Measurements from ENCODE around the gene SPSB2. TPM values are rescaled to one million over a fixed set of nuclear protein-coding genes. Genes with fewer than 3 reads are reported as not detected.
"Not testable (repeated sequence)": the region's sequence is repeated elsewhere in the genome, so short reads cannot be mapped to it uniquely, and the experiment has no call there.

The SPSB2 gene
- total and polyA plus RNA-seq, 7 experiments from 2014 or later = 5.1 to 20.2 (median 11.2) TPM

GRCh38 chr12:6887460-6887859 is 14.4 kb upstream of the SPSB2 start:
- Histone ChIP-seq H3K9me3 (ENCODE audit: control insufficient read depth in 2 of 3, low read length in 3 of 3) (no peaks in the 10 kb centered on the region), H3K36me3 (ENCODE audit: control insufficient read depth in 2 of 3, insufficient read depth in 3 of 3, low read length in 3 of 3) (peaks cover 0 to 14% (median 0%) of the 10 kb centered on the region in 3 experiments), H3K4me3 (ENCODE audit: low read length) (no peak overlapping the region), H3K27me3 (ENCODE audit: control insufficient read depth in 2 of 2, insufficient read depth in 2 of 2, low read length in 2 of 2) (no peaks in the 10 kb centered on the region), H3K27ac (ENCODE audit: low read depth, low read length) (no peak overlapping the region), H3K4me1 (ENCODE audit: control insufficient read depth in 2 of 2, insufficient read depth in 2 of 2, low read length in 2 of 2) (peaks cover 6 to 10% of the 10 kb centered on the region in 2 donors)
- peaks cover 0 to 28% (median 11%) of the 10 kb centered on the region in 7 donors for H3K4me1 Mint-ChIP-seq
- ATAC-seq = no peak
- CTCF ChIA-PET = no interaction called here
- peaks cover 0 to 8% (median 7%) of the 10 kb centered on the region in 5 donors for H3K36me3 Mint-ChIP-seq
- peak overlapping the region in 1 of 9 donors; percentile 58 for H3K27ac Mint-ChIP-seq
- no peaks in the 10 kb centered on the region for H3K27me3 Mint-ChIP-seq
- no peak for DNase-seq
- no peak overlapping the region for H3K4me3 Mint-ChIP-seq
- intact Hi-C loops (cut with micrococcal nuclease) = no loop called here
- H3K9me3 Mint-ChIP-seq = no peaks in the 10 kb centered on the region
- POLR2A ChIA-PET = interaction anchor here (0.7 to 1.2 kb wide), 4 partner anchors 16 to 178 kb away, joined by 3 to 4 read pairs (median 4); no protein-coding TSS in a partner anchor

- H3K4me3 ChIP-seq (ENCODE audit: low read length); H3K27me3 Mint-ChIP-seq; H3K9me3 ChIP-seq (ENCODE audit: control insufficient read depth in 2 of 3, low read length in 3 of 3); H3K4me3 Mint-ChIP-seq; intact Hi-C loops (cut with micrococcal nuclease); H3K36me3 Mint-ChIP-seq; H3K27ac ChIP-seq (ENCODE audit: low read depth, low read length); ATAC-seq; H3K27me3 ChIP-seq (ENCODE audit: control insufficient read depth in 2 of 2, insufficient read depth in 2 of 2, low read length in 2 of 2); H3K9me3 Mint-ChIP-seq; DNase-seq; H3K4me1 ChIP-seq (ENCODE audit: control insufficient read depth in 2 of 2, insufficient read depth in 2 of 2, low read length in 2 of 2): not testable (repeated sequence)
- H3K36me3 ChIP-seq (ENCODE audit: control insufficient read depth in 2 of 3, insufficient read depth in 3 of 3, low read length in 3 of 3) = peaks cover 0 to 14% (median 0%) of the 10 kb centered on the region in 3 experiments
- ChIA-PET CTCF (interaction anchor here (2.2 kb wide), 1 partner anchor 14 kb away, joined by 7 read pairs; the partner anchor contains the start of gene SPSB2), POLR2A (interaction anchor here (0.7 kb wide), 1 partner anchor 177 kb away, joined by 3 read pairs; no protein-coding TSS in a partner anchor)
- Mint-ChIP-seq H3K27ac (peak overlapping the region in 1 of 9 donors; percentile 30), H3K4me1 (peaks cover 0 to 17% (median 8%) of the 10 kb centered on the region in 7 donors)
Measured at GRCh38 chr12:6886206-6886999, 13.3 kb upstream of the SPSB2 start.

DNA sequence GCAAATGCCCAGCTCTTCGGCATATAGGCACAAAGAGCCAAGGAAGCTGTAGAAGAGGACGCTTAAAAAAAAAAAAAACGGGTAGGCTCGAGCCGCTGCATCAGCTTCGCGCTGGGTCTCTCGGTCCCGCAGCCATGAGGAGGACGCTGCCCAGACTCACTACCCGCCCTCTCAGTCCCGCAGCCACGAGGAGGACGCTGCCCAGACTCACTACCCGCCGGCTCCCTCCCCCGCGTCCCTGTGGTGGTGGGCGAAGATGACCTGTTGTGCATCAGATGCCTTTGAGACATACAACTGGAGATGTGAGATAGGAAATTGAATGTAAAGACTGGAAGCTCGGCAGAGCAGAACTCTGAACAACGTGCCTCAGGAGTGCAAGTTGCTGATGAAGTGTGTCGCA is 11.4 kb upstream of the SPSB2 start:
- ATAC-seq (no peak), DNase-seq (no peak)
- H3K27me3 Mint-ChIP-seq = no peaks in the 10 kb centered on the region
- no peak overlapping the region for H3K4me3 ChIP-seq (ENCODE audit: low read length)
- H3K4me1 ChIP-seq (ENCODE audit: control insufficient read depth in 2 of 2, insufficient read depth in 2 of 2, low read length in 2 of 2) = no peaks in the 10 kb centered on the region
- H3K36me3 Mint-ChIP-seq = peaks cover 0 to 8% (median 7%) of the 10 kb centered on the region in 5 donors
- no peak overlapping the region for H3K27ac ChIP-seq (ENCODE audit: low read depth, low read length)
- peaks cover 0 to 3% (median 0%) of the 10 kb centered on the region in 7 donors for H3K4me1 Mint-ChIP-seq
- no peak overlapping the region for H3K27ac Mint-ChIP-seq
- CTCF ChIA-PET = interaction anchor here (2.2 kb wide), 1 partner anchor 12 kb away, joined by 7 read pairs; the partner anchor contains the start of gene SPSB2
- H3K4me3 Mint-ChIP-seq = no peak overlapping the region
- H3K36me3 ChIP-seq (ENCODE audit: control insufficient read depth in 2 of 3, insufficient read depth in 3 of 3, low read length in 3 of 3) = peaks cover 0 to 14% (median 0%) of the 10 kb centered on the region in 3 experiments
- POLR2A ChIA-PET = no interaction called here
- H3K9me3 ChIP-seq (ENCODE audit: control insufficient read depth in 2 of 3, low read length in 3 of 3) = no peaks in the 10 kb centered on the region
- intact Hi-C loops (cut with micrococcal nuclease) = no loop called here
- no peaks in the 10 kb centered on the region for H3K9me3 Mint-ChIP-seq
- no peaks in the 10 kb centered on the region for H3K27me3 ChIP-seq (ENCODE audit: control insufficient read depth in 2 of 2, insufficient read depth in 2 of 2, low read length in 2 of 2)

GRCh38 chr12:6883683-6884082 is 10.6 kb upstream of the SPSB2 start:
- H3K36me3 ChIP-seq (ENCODE audit: control insufficient read depth in 2 of 3, insufficient read depth in 3 of 3, low read length in 3 of 3) = peaks cover 0 to 14% (median 0%) of the 10 kb centered on the region in 3 experiments
- no peaks in the 10 kb centered on the region for H3K9me3 ChIP-seq (ENCODE audit: control insufficient read depth in 2 of 3, low read length in 3 of 3)
- ChIA-PET CTCF (interaction anchor here (2.2 kb wide), 1 partner anchor 11 kb away, joined by 7 read pairs; the partner anchor contains the start of gene SPSB2), POLR2A (no interaction called here)
- H3K4me1 ChIP-seq (ENCODE audit: control insufficient read depth in 2 of 2, insufficient read depth in 2 of 2, low read length in 2 of 2) = no peaks in the 10 kb centered on the region
- no peaks in the 10 kb centered on the region for H3K27me3 ChIP-seq (ENCODE audit: control insufficient read depth in 2 of 2, insufficient read depth in 2 of 2, low read length in 2 of 2)
- Mint-ChIP-seq H3K27ac (no peak overlapping the region), H3K27me3 (no peaks in the 10 kb centered on the region), H3K36me3 (peaks cover 0 to 10% (median 7%) of the 10 kb centered on the region in 5 donors), H3K9me3 (no peaks in the 10 kb centered on the region), H3K4me1 (peaks cover 0 to 3% (median 0%) of the 10 kb centered on the region in 7 donors), H3K4me3 (no peak overlapping the region)
- H3K4me3 ChIP-seq (ENCODE audit: low read length) = no peak overlapping the region
- intact Hi-C loops (cut with micrococcal nuclease) = no loop called here
- H3K27ac ChIP-seq (ENCODE audit: low read depth, low read length) = no peak overlapping the region
- ATAC-seq = no peak
- DNase-seq = no peak

DNA sequence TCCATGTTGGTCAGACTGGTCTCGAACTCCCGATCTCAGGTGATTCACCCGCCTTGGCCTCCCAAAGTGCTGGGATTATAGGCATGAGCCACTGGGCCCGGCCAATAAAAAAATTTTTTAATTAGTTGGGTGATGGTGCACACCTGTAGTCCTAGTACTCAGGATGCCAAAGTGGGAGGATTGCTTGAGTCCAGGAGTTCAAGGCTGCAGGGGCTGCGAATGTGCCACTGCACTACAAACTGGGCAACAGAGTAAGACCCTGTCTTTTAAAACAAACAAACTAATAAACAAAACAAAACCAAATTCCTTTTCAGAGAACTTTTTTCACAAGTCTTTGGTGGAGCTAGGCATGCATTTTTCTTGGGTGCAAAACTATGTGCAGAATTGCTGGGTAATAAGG is 10.1 kb upstream of the SPSB2 start:
- H3K9me3 ChIP-seq (ENCODE audit: control insufficient read depth in 2 of 3, low read length in 3 of 3) = no peaks in the 10 kb centered on the region
- H3K36me3 Mint-ChIP-seq = peaks cover 0 to 8% (median 7%) of the 10 kb centered on the region in 5 donors
- ChIA-PET POLR2A (no interaction called here), CTCF (no interaction called here)
- no peaks in the 10 kb centered on the region for H3K27me3 ChIP-seq (ENCODE audit: control insufficient read depth in 2 of 2, insufficient read depth in 2 of 2, low read length in 2 of 2)
- no peak overlapping the region for H3K4me3 Mint-ChIP-seq
- H3K27ac ChIP-seq (ENCODE audit: low read depth, low read length) = no peak overlapping the region
- no peak for ATAC-seq
- peaks cover 0 to under 1% (median 0%) of the 10 kb centered on the region in 7 donors for H3K4me1 Mint-ChIP-seq
- no peaks in the 10 kb centered on the region for H3K4me1 ChIP-seq (ENCODE audit: control insufficient read depth in 2 of 2, insufficient read depth in 2 of 2, low read length in 2 of 2)
- intact Hi-C loops (cut with micrococcal nuclease) = no loop called here
- no peak for DNase-seq
- no peaks in the 10 kb centered on the region for H3K9me3 Mint-ChIP-seq
- H3K27ac Mint-ChIP-seq = no peak overlapping the region
- no peaks in the 10 kb centered on the region for H3K27me3 Mint-ChIP-seq
- no peak overlapping the region for H3K4me3 ChIP-seq (ENCODE audit: low read length)
- H3K36me3 ChIP-seq (ENCODE audit: control insufficient read depth in 2 of 3, insufficient read depth in 3 of 3, low read length in 3 of 3) = peaks cover 0 to 14% (median 0%) of the 10 kb centered on the region in 3 experiments

GRCh38 chr12:6879824-6880223 is 6.7 kb upstream of the SPSB2 start:
- H3K4me3 Mint-ChIP-seq; ATAC-seq; H3K27ac ChIP-seq (ENCODE audit: low read depth, low read length); H3K4me3 ChIP-seq (ENCODE audit: low read length); H3K27me3 Mint-ChIP-seq; H3K4me1 Mint-ChIP-seq; intact Hi-C loops (cut with micrococcal nuclease); H3K9me3 ChIP-seq (ENCODE audit: control insufficient read depth in 2 of 3, low read length in 3 of 3); H3K27me3 ChIP-seq (ENCODE audit: control insufficient read depth in 2 of 2, insufficient read depth in 2 of 2, low read length in 2 of 2); H3K27ac Mint-ChIP-seq; DNase-seq; H3K9me3 Mint-ChIP-seq; H3K4me1 ChIP-seq (ENCODE audit: control insufficient read depth in 2 of 2, insufficient read depth in 2 of 2, low read length in 2 of 2): not testable (repeated sequence)
- CTCF ChIA-PET = interaction anchor here (0.6 kb wide), 2 partner anchors 225 to 228 kb away, joined by 3 read pairs; no protein-coding TSS in a partner anchor
- peaks cover 0 to 14% (median 4%) of the 10 kb centered on the region in 5 donors for H3K36me3 Mint-ChIP-seq
- POLR2A ChIA-PET = interaction anchor here (0.7 kb wide), 1 partner anchor 34 kb away, joined by 8 read pairs; no protein-coding TSS in a partner anchor
- H3K36me3 ChIP-seq (ENCODE audit: control insufficient read depth in 2 of 3, insufficient read depth in 3 of 3, low read length in 3 of 3) = peaks cover 0 to 12% (median 0%) of the 10 kb centered on the region in 3 experiments

Data from naive thymus-derived CD4-positive, alpha-beta T cell (primary cell).